ENCODE results near the gene ALDH7A1.

ALDH7A1 gene

GRCh38 chr5:126615286-126615685 lies 20.3 kb upstream of the ALDH7A1 start:
- ATAC-seq, result no peak
- TF ChIP-seq TCF4 (CRISPR knock-in tag; IDR thresholded peaks at IDR 0.05; ENCODE audit: borderline replicate concordance), result no peak
- no peak for TF ChIP-seq PATZ1 (CRISPR knock-in tag; IDR thresholded peaks at IDR 0.05; ENCODE audit: borderline replicate concordance)
- no peak for TF ChIP-seq OSR1 (CRISPR knock-in tag; IDR thresholded peaks at IDR 0.05)
- TF ChIP-seq ZNF70 (CRISPR knock-in tag; IDR thresholded peaks at IDR 0.05), result no peak
- TF ChIP-seq CSDC2 (CRISPR knock-in tag; IDR thresholded peaks at IDR 0.05), result no peak
- TF ChIP-seq PPARA (CRISPR knock-in tag; IDR thresholded peaks at IDR 0.05; ENCODE audit: borderline replicate concordance), result no peak
- TF ChIP-seq ARNTL (CRISPR knock-in tag; IDR thresholded peaks at IDR 0.05; ENCODE audit: borderline replicate concordance, low read depth), result no peak

- ATAC-seq, result no peak
- TF ChIP-seq ZNF565 (CRISPR knock-in tag; conservative IDR thresholded peaks at IDR 0.05; ENCODE audit: low read depth) (no peak), OSR1 (CRISPR knock-in tag; IDR thresholded peaks at IDR 0.05) (no peak), RARB (CRISPR knock-in tag; IDR thresholded peaks at IDR 0.05) (no peak), BACH2 (CRISPR knock-in tag; IDR thresholded peaks at IDR 0.05; ENCODE audit: borderline replicate concordance) (no peak), CSDC2 (CRISPR knock-in tag; IDR thresholded peaks at IDR 0.05) (no peak), ZNF70 (CRISPR knock-in tag; IDR thresholded peaks at IDR 0.05) (no peak), ZC3H10 (CRISPR knock-in tag; IDR thresholded peaks at IDR 0.05) (no peak), ISL1 (CRISPR knock-in tag; IDR thresholded peaks at IDR 0.05) (no peak), TOX (CRISPR knock-in tag; IDR thresholded peaks at IDR 0.05; ENCODE audit: borderline replicate concordance) (no peak)
Measured at GRCh38 chr5:126613941-126614592, 19.0 kb upstream of the ALDH7A1 start.

GRCh38 chr5:126610616-126611015 lies 15.6 kb upstream of the ALDH7A1 start:
- no peak for ATAC-seq
- TF ChIP-seq PATZ1 (CRISPR knock-in tag; IDR thresholded peaks at IDR 0.05; ENCODE audit: borderline replicate concordance) (no peak), ARNTL (CRISPR knock-in tag; IDR thresholded peaks at IDR 0.05; ENCODE audit: borderline replicate concordance, low read depth) (no peak), CSDC2 (CRISPR knock-in tag; IDR thresholded peaks at IDR 0.05) (no peak), TOX (CRISPR knock-in tag; IDR thresholded peaks at IDR 0.05; ENCODE audit: borderline replicate concordance) (no peak), TCF4 (CRISPR knock-in tag; IDR thresholded peaks at IDR 0.05; ENCODE audit: borderline replicate concordance) (no peak), GLIS3 (CRISPR knock-in tag; IDR thresholded peaks at IDR 0.05) (no peak), OSR1 (CRISPR knock-in tag; IDR thresholded peaks at IDR 0.05) (no peak), ESRRG (CRISPR knock-in tag; IDR thresholded peaks at IDR 0.05) (no peak), CREB5 (CRISPR knock-in tag; IDR thresholded peaks at IDR 0.05; ENCODE audit: low read depth) (no peak), CSRNP3 (CRISPR knock-in tag; IDR thresholded peaks at IDR 0.05) (no peak), ZNF565 (CRISPR knock-in tag; conservative IDR thresholded peaks at IDR 0.05; ENCODE audit: low read depth) (no peak), SNAI2 (CRISPR knock-in tag; IDR thresholded peaks at IDR 0.05) (no peak), ISL1 (CRISPR knock-in tag; IDR thresholded peaks at IDR 0.05) (no peak), ZFP3 (CRISPR knock-in tag; IDR thresholded peaks at IDR 0.05) (no peak), ZNF70 (CRISPR knock-in tag; IDR thresholded peaks at IDR 0.05) (no peak), ZFP30 (CRISPR knock-in tag; IDR thresholded peaks at IDR 0.05) (no peak), RARB (CRISPR knock-in tag; IDR thresholded peaks at IDR 0.05) (no peak), TSHZ2 (CRISPR knock-in tag; IDR thresholded peaks at IDR 0.05) (no peak)

Data from SK-N-SH treated with all-trans-retinoic acid at 6 μM for 48 hours (cell line).